GM12878 (cell line): ENCODE data around the gene MARF1. TPM values are rescaled to one million over a fixed set of nuclear protein-coding genes. Genes with fewer than 3 reads are reported as not detected.

Experiments
- ATAC-seq: fragments of 200-7000 bp; cut with Tn5 transposase; 3 replicates; pipeline ENCODE4 v1.9.1; 2020; ENCODE audit warnings: mild to moderate bottlenecking, moderate library complexity
- BruUV-seq: library from RNA; stranded (reverse); fragments of 400-500 nt; replicated peaks from 2 replicates; lab custom pipeline; 2021; lab: Mats Ljungman, UMichigan
- CTCF ChIA-PET: fragments of 300-600 bp; sonication (Branson Sonifier 250); formaldehyde crosslinking; extraction: SDS; loops from one replicate; lab custom pipeline; 2021; ENCODE audit warnings: inconsistent platforms; lab: Yijun Ruan, JAX
- POLR2A ChIA-PET: fragments of 350-600 bp; formaldehyde crosslinking; extraction: SDS; loops from one replicate; lab custom pipeline; 2021; ENCODE audit warnings: inconsistent platforms; lab: Charles Lee
- RAD21 ChIA-PET: fragments of 300-600 bp; sonication (Branson Sonifier 250); formaldehyde crosslinking; loops from one replicate; lab custom pipeline; 2023; ENCODE audit warnings: antibody characterized with exemption; ENCODE audit not compliant: unreplicated experiment; lab: Charles Lee
- SMC1A ChIA-PET: fragments of 300-600 bp; sonication (Branson Sonifier 250); formaldehyde crosslinking; loops from one replicate; lab custom pipeline; 2023; ENCODE audit not compliant: unreplicated experiment, uncharacterized antibody; lab: Charles Lee
- DNase-seq: peaks from one replicate; pipeline ENCODE4 v3.0.0-alpha.2; 2011; ENCODE audit warnings: low read depth, low spot score
- FAIRE-seq: peaks from 3 replicates; lab custom pipeline; 2011; peaks lifted over from hg19 to GRCh38; lab: Jason Lieb, UNC
- H2AFZ ChIP-seq: 2 replicates; pipeline ENCODE4 v1.6.0; 2011; ENCODE audit warnings: low read depth, low read length, control low read depth; ENCODE audit not compliant: control insufficient read depth
- H3K27ac ChIP-seq: 2 replicates; pipeline ENCODE4 v1.5.1; 2011; ENCODE audit warnings: control low read depth; ENCODE audit not compliant: control insufficient read depth, insufficient read depth
- H3K27me3 ChIP-seq, 2 experiments: replicated peaks in 1 of 2; 2 replicates each; pipeline versions ENCODE4 v1.6.0 to v1.6.1; 2011; ENCODE audit warnings: low read length in 1 of 2; ENCODE audit not compliant: control insufficient read depth in 2 of 2, insufficient read depth in 2 of 2
- H3K36me3 ChIP-seq, 2 experiments: 2 replicates each; pipeline ENCODE4 v1.5.1; 2011; ENCODE audit warnings: low read length in 1 of 2; ENCODE audit not compliant: control insufficient read depth in 2 of 2, insufficient read depth in 2 of 2
- H3K4me1 ChIP-seq: 2 replicates; pipeline ENCODE4 v1.6.1; 2011; ENCODE audit warnings: mild to moderate bottlenecking, low read length, moderate library complexity, mixed read lengths; ENCODE audit not compliant: control insufficient read depth, insufficient read depth
- H3K4me2 ChIP-seq: 2 replicates; pipeline ENCODE4 v1.6.0; 2011; ENCODE audit warnings: control low read depth; ENCODE audit not compliant: control insufficient read depth, insufficient read depth
- H3K4me3 ChIP-seq: fragments of 200-600 bp; sonication (generic); 2 replicates; pipeline ENCODE4 v1.5.1; 2016
- H3K79me2 ChIP-seq: 2 replicates; pipeline ENCODE4 v1.6.0; 2011; ENCODE audit warnings: low read length; ENCODE audit not compliant: control insufficient read depth, insufficient read depth
- H3K9ac ChIP-seq: 2 replicates; pipeline ENCODE4 v1.8.0; 2011; ENCODE audit warnings: low read length, control low read depth, mixed read lengths; ENCODE audit not compliant: control insufficient read depth, insufficient read depth
- H3K9me3 ChIP-seq: replicated peaks from 3 replicates; pipeline ENCODE4 v1.5.1; 2011; ENCODE audit warnings: mild to moderate bottlenecking, low read length; ENCODE audit not compliant: control insufficient read depth, insufficient read depth
- H4K20me1 ChIP-seq: 2 replicates; pipeline ENCODE4 v1.6.0; 2011; ENCODE audit not compliant: control insufficient read depth, insufficient read depth
- FOS ChIP-seq: IDR thresholded peaks from 3 replicates; pipeline ENCODE4 v1.6.1; 2011; ENCODE audit warnings: borderline replicate concordance; ENCODE audit not compliant: insufficient read length; ENCODE audit errors: extremely low read depth
- MEF2A ChIP-seq: IDR thresholded peaks from 2 replicates; pipeline ENCODE4 v1.6.1; 2011; ENCODE audit warnings: low read depth, mild to moderate bottlenecking, low read length, moderate library complexity; ENCODE audit not compliant: insufficient read depth
- MEF2B ChIP-seq: fragments of 450-650 bp; IDR thresholded peaks from 2 replicates; pipeline ENCODE4 v1.6.1; 2018; ENCODE audit warnings: mild to moderate bottlenecking, moderate library complexity; ENCODE audit not compliant: partially characterized antibody, poor library complexity, severe bottlenecking
- PAX5 ChIP-seq: IDR thresholded peaks from 2 replicates; pipeline ENCODE4 v1.6.1; 2011; ENCODE audit warnings: low read depth, low read length, borderline replicate concordance
- PML ChIP-seq: IDR thresholded peaks from 2 replicates; pipeline ENCODE4 v1.6.1; 2012; ENCODE audit warnings: low read length, inconsistent platforms
- POLR2A ChIP-seq: IDR thresholded peaks from 2 replicates; pipeline ENCODE4 v1.6.1; 2011; ENCODE audit warnings: low read depth, mild to moderate bottlenecking, low read length
- RELA ChIP-seq: fragments of 450-650 bp; IDR thresholded peaks from 2 replicates; pipeline ENCODE4 v1.8.0; 2014; ENCODE audit warnings: borderline replicate concordance; ENCODE audit not compliant: partially characterized antibody
- ZBTB40 ChIP-seq: fragments of 450-650 bp; IDR thresholded peaks from 2 replicates; pipeline ENCODE4 v1.6.1; 2016; ENCODE audit warnings: mild to moderate bottlenecking, moderate library complexity, borderline replicate concordance
- ZNF274 ChIP-seq: IDR thresholded peaks from one replicate; pipeline ENCODE4 v1.8.0; 2011; ENCODE audit not compliant: insufficient read length, insufficient read depth
- ZSCAN29 ChIP-seq: fragments of 450-650 bp; IDR thresholded peaks from 2 replicates; pipeline ENCODE4 v1.6.1; 2017; ENCODE audit warnings: mild to moderate bottlenecking, moderate library complexity
- WGBS: methylation state at CpG from one replicate; pipeline ENCODE4 v1.1.6; 2016; ENCODE audit warnings: low lambda C conversion rate; ENCODE audit not compliant: insufficient replicate concordance, insufficient coverage; ENCODE audit errors: missing lambda C conversion rate; 5-methylcytosine and 5-hydroxymethylcytosine counted together
- in situ Hi-C: fragments of 300-500 bp; cut with MboI; formaldehyde crosslinking; loops from 9 replicates; pipeline ENCODE4 v1.14.3; 2018; ENCODE audit warnings: mixed read lengths
- intact Hi-C: fragments of 100-400 bp; cut with micrococcal nuclease; formaldehyde crosslinking; loops from one replicate; pipeline ENCODE4 v1.14.2; 2022; ENCODE audit not compliant: unreplicated experiment
- polyA plus RNA-seq, 11 experiments: library from polyadenylated mRNA; depleted of rRNA in 4 of 11; unstranded in 6 of 11; stranded (reverse) in 5 of 11; fragments of >200 nt; fragmentation: Nextera tagmentation in 4 of 11; fragmentation: Illumina TruSeq in 1 of 11; extraction: Ambion mirVana in 4 of 11; extraction: Trizol in 1 of 11; gene quantifications; 1 replicate in 1 of 11; 2 replicates in 10 of 11; pipeline versions ENCODE4 v1.2.1 to v1.2.3, GENCODE V29; 2011 to 2016; ENCODE audit warnings: inconsistent platforms in 2 of 11, missing spikeins in 2 of 11, low read depth in 1 of 11
- total RNA-seq, 4 experiments: library from RNA; depleted of rRNA in 3 of 4; stranded (reverse); fragments of >200 nt in 3 of 4; fragmentation: Illumina TruSeq in 1 of 4; extraction: Trizol in 1 of 4; gene quantifications; 2 replicates each; pipeline versions ENCODE4 v1.2.1 to v1.2.3, GENCODE V29; 2013 to 2021

The MARF1 gene
- total and polyA plus RNA-seq, 10 of the 15 experiments (the other 5 are each of a cell fraction or from before 2014, with no cell fraction given), result 4.5 to 40.1 (median 14.0) TPM

GRCh38 chr16:15552507-15552906 is 90.4 kb downstream of the MARF1 start:
- Histone ChIP-seq H3K36me3 (no peaks in the 10 kb centered on the region), H4K20me1 (no peaks in the 10 kb centered on the region), H3K4me1 (no peaks in the 10 kb centered on the region), H3K27me3 (no peaks in the 10 kb centered on the region), H3K9me3 (no peaks in the 10 kb centered on the region), H3K9ac (no peak overlapping the region), H3K79me2 (no peaks in the 10 kb centered on the region), H3K4me3 (no peak overlapping the region), H2AFZ (no peak overlapping the region), H3K4me2 (no peak overlapping the region), H3K27ac (no peak overlapping the region)
- ATAC-seq (peak; percentile 14; the same call in 1 of the 3 replicates), DNase-seq (no peak), FAIRE-seq (no peak)
- CTCF ChIA-PET, result interaction anchor here (0.7 to 1.4 kb wide), 3 partner anchors 9 to 129 kb away, joined by 3 read pairs; no protein-coding TSS in a partner anchor
- intact Hi-C loops (no loop called here), in situ Hi-C loops (loop anchor here (25.0 kb wide), 1 partner anchor 740 kb away; no protein-coding TSS in a partner anchor)
- TF ChIP-seq ZBTB40 (no peak), PAX5 (no peak), FOS (no peak), PML (no peak), ZSCAN29 (no peak), RELA (no peak), ZNF274 (no peak), MEF2A (no peak), POLR2A (no peak), MEF2B (no peak)
- POLR2A ChIA-PET, result interaction anchor here (1.1 kb wide), 1 partner anchor 11 kb away, joined by 3 read pairs; no protein-coding TSS in a partner anchor
- SMC1A ChIA-PET, result interaction anchor here (2.6 kb wide), 1 partner anchor 13 kb away, joined by 6 read pairs; no protein-coding TSS in a partner anchor
- RAD21 ChIA-PET, result interaction anchor here (1.0 kb wide), 1 partner anchor 125 kb away, joined by 3 read pairs; no protein-coding TSS in a partner anchor
- BruUV-seq, result no TSS peak
- WGBS, result 47% methylated on average over 6 of the region's 6 CpGs
